GM12872 (cell line): ENCODE data around the gene SUGP1.

ENCODE experiments used
- TF ChIP-seq, protein P1 (sequence below): IDR thresholded peaks from 3 replicates; pipeline ENCODE4 v1.5.1; 2011; ENCODE audit warnings: low read depth, mild to moderate bottlenecking, low read length, moderate library complexity; ENCODE audit not compliant: insufficient read depth

The SUGP1 gene

DNA sequence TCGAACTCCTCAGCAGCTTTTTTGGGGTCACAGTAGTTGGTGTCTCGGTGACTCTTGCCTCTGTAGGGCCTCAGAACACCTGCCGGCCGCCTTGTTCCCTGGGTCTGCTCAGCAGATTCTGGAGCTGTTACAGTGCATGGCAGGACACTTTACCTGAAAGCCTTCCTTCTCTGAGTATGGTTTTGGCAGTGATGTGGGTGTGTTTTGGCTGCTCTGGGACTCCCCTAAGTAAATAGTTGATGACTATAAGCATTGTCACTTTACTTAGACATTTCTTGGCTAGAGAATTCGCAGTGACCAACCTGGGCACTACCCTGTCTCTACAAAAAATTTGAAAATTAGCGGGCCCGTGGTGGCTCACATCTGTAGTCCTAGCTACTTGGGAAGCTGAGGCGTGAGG lies 7.4 kb upstream of the SUGP1 start:
- TF ChIP-seq, protein P1, sequence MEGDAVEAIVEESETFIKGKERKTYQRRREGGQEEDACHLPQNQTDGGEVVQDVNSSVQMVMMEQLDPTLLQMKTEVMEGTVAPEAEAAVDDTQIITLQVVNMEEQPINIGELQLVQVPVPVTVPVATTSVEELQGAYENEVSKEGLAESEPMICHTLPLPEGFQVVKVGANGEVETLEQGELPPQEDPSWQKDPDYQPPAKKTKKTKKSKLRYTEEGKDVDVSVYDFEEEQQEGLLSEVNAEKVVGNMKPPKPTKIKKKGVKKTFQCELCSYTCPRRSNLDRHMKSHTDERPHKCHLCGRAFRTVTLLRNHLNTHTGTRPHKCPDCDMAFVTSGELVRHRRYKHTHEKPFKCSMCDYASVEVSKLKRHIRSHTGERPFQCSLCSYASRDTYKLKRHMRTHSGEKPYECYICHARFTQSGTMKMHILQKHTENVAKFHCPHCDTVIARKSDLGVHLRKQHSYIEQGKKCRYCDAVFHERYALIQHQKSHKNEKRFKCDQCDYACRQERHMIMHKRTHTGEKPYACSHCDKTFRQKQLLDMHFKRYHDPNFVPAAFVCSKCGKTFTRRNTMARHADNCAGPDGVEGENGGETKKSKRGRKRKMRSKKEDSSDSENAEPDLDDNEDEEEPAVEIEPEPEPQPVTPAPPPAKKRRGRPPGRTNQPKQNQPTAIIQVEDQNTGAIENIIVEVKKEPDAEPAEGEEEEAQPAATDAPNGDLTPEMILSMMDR, result no peak

DNA sequence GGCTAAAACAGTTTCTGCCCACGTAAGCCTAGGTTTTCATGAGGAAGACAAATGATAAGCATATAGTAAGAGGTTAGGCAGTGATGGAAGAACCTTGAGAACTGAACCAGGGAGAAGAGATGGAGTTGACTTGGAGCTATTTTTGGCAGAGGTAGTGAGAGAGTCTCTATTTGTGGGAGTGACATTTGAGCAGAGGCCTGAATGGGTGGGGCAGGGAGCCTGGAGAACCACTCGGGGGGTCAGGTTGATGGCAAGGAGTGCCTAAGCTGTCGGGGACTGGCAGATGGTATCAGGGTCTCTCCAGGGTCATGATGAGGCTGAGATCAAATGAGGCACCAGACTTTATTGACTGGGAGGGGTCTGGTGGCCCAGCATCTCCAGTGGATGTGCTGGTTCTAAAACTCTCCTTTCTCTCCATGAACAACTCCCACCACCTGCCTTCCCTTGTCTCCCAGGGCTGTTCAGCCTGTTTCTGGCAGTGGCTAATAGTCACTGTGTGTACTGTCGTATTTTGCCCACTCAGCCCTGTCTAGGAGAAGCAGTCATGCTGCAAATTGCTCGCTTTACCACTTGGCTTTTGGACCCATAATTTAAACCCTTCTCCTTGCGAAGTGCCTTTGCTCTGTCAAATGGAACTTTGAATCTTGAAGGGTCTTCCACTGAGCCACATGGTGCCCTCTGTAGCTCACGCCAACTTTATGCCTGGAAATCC lies 3.9 kb upstream of the SUGP1 start:
- TF ChIP-seq, protein P1, result no peak

DNA sequence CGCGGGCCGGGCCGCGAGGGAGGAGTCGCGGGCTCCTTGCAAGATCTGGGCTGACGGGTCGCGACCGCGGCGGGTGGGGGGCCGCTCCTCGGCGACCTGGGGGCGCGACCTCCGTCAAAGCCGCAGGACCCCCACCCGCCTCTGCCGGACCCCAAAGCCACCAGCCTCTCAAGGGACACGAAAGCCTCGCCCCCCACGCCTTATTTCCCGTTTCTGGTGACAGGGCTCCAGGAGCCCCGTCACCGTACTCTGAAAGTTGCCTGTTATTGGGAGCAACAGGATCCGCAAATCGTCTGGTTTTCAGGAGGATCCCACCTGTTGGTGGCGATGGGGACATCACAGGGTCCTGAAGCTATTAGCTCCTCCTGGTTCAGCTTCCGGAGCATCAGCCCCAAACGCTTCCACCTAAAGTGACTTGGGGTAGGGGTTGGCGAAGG lies 850 bp upstream of the SUGP1 start:
- TF ChIP-seq, protein P1, result no peak

DNA sequence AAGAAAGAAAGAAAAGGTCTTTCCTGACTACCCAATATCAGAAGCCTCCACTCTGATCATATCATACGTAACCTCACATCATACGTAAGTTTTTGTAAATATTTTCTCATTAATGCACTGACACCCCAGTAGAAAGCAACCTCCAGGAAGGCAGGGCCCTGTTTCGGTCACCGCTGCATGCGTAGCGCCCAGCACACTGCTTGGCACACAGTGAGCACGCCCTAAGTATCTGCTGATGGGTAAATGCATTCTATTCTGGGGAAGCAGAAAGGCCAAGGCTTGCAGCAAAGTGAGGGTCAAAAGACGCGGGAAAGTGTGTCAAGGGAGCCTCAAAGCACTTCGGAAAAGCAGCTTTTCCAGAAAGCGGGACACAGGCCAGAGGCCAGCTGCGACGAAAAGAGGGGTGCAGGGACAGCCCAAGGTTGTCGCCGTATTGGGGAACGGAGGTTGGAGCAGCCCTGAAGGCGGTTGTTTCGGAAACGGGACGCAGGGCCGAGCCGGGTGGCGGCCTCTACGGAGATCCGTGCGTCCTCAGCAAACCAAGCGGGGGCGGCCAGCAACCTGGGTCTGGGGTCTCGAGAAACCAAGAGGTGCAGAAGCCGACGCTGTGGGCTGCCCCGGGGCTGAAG lies 463 bp downstream of the SUGP1 start:
- TF ChIP-seq, protein P1, result no peak

DNA sequence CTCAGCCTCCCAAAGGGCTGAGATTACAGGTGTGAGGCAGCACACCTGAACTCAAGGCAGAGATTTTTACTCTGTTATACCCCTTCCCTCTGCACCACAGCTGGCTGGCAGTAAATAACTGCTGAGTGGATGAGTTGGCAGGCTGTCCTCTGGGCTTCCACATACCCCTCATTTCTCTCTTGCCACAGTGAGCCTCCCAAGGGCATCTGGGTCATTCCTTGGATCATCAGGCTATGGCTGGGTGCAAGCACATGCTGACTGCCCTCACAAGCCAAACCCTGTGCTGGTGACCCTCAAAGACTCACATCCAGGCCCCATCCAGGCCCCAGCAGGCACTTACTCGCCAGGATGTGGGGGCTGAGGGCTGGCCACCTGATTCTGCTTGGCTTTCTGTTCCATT lies 4.2 kb downstream of the SUGP1 start:
- TF ChIP-seq, protein P1, result no peak

DNA sequence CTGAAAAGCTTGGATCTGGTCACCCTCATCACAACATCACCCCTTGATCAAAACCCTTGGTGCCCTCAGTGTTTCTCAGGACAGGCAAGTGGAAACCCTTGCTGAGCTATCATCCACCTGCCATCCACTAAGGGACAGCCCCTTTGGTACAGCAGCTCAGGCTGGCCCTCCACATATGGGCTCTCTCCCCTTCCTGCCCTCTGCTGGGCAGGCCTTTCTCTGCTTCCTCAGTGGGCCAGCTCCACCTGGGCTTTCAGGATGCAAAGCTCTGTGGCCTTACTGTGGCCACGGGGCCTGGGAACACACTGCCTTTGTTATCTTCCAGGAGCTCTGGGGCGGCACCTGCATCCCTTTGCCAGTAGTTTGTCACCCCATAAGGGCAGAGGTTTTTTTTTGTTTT lies 4.9 kb downstream of the SUGP1 start:
- TF ChIP-seq, protein P1, result 0 out of 3 replicates have a peak, but pooled peaks have one; percentile 12

DNA sequence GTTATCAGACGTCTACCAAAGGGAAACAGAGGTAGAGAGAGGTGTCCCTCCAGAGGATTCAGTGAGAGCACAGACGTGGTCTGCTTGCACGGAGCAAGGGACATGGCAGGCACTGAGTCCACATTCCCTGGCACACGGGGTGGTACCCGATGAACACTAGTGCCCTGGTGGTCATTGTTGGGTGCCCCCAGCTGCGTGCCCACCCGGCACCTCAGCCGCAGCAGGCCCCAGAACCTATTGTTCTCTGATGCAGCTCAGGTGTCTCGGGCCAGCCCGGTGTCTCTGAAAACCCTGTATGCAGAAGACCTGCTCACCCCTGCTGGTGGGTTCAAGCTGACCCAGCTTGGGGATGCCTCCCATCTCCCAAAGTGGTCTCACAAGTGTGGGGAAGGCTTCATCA lies 11.9 kb downstream of the SUGP1 start:
- TF ChIP-seq, protein P1, result no peak
